ENCODE measurements around the gene RYR2. TPM values are rescaled to one million over a fixed set of nuclear protein-coding genes. Genes with fewer than 3 reads are reported as not detected.

Gene RYR2
- total RNA-seq, 6 experiments from 2014 or later, result 0.02 to 0.43 (median 0.16) TPM

DNA sequence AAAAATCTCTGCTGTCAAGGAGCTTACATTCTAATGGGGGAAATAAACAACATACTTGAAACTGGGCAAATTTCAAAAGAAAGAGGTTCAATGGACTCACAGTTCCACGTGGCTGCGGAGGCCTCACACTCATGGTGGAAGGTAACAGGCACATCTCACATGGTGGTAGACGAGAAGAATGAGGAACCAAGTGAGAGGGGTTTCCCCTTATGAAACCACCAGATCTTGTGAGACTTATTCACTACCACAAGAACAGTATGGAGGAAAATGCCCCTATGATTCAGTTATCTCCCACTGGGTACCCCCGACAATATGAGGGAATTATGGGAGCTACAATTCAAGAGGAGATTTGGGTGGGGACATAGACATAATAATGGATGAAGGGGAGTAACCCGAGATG, 622.4 kb downstream of the RYR2 start:
- Histone ChIP-seq H3K4me3 (no peak overlapping the region), H3K36me3 (no peaks in the 10 kb centered on the region), H3K9me3 (no peaks in the 10 kb centered on the region), H3K4me1 (no peaks in the 10 kb centered on the region), H3K27ac (no peak overlapping the region), H3K27me3 (no peaks in the 10 kb centered on the region)
- DNase-seq, result no peak
- intact Hi-C loops (cut with DNase I), result no loop called here
- TF ChIP-seq, protein P1, sequence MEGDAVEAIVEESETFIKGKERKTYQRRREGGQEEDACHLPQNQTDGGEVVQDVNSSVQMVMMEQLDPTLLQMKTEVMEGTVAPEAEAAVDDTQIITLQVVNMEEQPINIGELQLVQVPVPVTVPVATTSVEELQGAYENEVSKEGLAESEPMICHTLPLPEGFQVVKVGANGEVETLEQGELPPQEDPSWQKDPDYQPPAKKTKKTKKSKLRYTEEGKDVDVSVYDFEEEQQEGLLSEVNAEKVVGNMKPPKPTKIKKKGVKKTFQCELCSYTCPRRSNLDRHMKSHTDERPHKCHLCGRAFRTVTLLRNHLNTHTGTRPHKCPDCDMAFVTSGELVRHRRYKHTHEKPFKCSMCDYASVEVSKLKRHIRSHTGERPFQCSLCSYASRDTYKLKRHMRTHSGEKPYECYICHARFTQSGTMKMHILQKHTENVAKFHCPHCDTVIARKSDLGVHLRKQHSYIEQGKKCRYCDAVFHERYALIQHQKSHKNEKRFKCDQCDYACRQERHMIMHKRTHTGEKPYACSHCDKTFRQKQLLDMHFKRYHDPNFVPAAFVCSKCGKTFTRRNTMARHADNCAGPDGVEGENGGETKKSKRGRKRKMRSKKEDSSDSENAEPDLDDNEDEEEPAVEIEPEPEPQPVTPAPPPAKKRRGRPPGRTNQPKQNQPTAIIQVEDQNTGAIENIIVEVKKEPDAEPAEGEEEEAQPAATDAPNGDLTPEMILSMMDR (IDR thresholded peaks at IDR 0.05), result no peak
- no peak for TF ChIP-seq POLR2A (IDR thresholded peaks at IDR 0.05)
- 45% methylated on average over 5 of the region's 5 CpGs for WGBS (ENCODE audit: insufficient coverage, low coverage, low lambda C conversion rate, missing lambda C conversion rate)
- ATAC-seq, result no peak

DNA sequence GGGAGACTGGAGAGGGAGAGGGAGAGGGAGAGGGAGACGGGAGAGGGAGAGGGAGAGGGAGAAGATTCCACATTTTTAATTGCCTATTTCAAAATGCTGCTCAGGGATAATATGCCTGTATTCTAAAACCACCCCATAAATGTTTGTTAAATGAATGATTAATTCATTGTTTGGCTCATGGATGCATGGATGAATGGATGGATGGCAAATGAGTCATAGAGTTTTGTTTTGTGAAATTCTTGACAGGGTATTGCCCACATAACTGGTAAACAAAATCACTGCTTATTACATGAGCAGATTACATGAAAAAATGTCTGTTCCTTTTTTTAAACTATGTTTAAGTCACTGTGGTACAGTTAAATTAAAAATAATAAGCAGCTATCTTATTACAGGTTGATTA, 628.3 kb downstream of the RYR2 start:
- ATAC-seq (no peak), DNase-seq (no peak)
- intact Hi-C loops (cut with DNase I), result no loop called here
- H3K4me3 ChIP-seq, result no peak overlapping the region
- 43% methylated on average over 1 of the region's 1 CpG for WGBS (ENCODE audit: insufficient coverage, low coverage, low lambda C conversion rate, missing lambda C conversion rate)
- no peaks in the 10 kb centered on the region for H3K4me1 ChIP-seq
- H3K36me3 ChIP-seq, result no peaks in the 10 kb centered on the region
- no peaks in the 10 kb centered on the region for H3K9me3 ChIP-seq
- TF ChIP-seq, protein P1 (IDR thresholded peaks at IDR 0.05), result no peak
- no peak for TF ChIP-seq POLR2A (IDR thresholded peaks at IDR 0.05)
- H3K27ac ChIP-seq, result no peak overlapping the region
- no peaks in the 10 kb centered on the region for H3K27me3 ChIP-seq

DNA sequence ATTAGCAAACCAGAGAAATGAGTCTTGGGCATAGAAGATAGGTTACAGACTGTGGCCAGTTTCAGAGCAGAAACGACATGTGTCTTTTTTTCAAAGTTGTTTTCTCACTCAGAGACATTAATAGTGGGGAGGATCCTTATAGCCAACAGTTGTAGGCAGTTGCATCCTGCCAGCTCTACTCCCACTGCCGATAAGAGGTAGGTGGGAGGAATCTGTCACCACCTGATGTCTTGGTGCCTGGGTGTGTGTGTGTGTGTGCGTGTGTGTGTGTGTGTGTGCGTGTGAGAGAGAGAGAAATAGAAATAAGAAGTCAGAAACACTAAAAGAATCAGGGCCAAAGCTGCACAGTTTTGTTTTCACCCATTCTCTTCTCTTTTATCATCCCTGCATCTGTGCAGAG, 629.3 kb downstream of the RYR2 start:
- Histone ChIP-seq H3K4me1 (no peaks in the 10 kb centered on the region), H3K9me3 (no peaks in the 10 kb centered on the region), H3K27me3 (no peaks in the 10 kb centered on the region), H3K4me3 (no peak overlapping the region), H3K27ac (no peak overlapping the region), H3K36me3 (no peaks in the 10 kb centered on the region)
- ATAC-seq (no peak), DNase-seq (no peak)
- 59% methylated on average over 4 of the region's 4 CpGs for WGBS (ENCODE audit: insufficient coverage, low coverage, low lambda C conversion rate, missing lambda C conversion rate)
- no peak for TF ChIP-seq POLR2A (IDR thresholded peaks at IDR 0.05)
- TF ChIP-seq, protein P1 (IDR thresholded peaks at IDR 0.05), result no peak
- intact Hi-C loops (cut with DNase I), result no loop called here

DNA sequence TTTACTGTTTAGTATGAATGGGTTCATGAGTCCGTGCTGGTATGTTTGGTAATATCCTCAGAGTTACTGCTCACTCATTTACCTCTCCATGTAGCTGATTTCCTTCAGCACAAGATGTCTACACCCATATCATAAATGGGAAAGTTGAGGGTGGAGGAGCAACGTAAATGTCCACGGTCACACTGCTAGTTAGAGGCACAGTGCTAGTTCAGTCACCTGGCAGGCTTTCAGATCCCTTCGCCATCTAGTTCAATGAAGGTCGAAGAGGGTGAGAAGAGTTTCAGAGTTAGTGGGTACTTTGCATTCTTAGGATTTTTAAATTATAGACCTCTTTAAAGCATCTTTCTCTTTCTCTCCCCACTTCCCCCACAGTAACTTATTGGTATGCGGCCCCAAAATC, 630.0 kb downstream of the RYR2 start:
- intact Hi-C loops (cut with DNase I), result no loop called here
- H3K27me3 ChIP-seq, result no peaks in the 10 kb centered on the region

More for the DNA sequence above, 630.0 kb downstream of the RYR2 start:
- no peaks in the 10 kb centered on the region for H3K4me1 ChIP-seq
- H3K9me3 ChIP-seq, result no peaks in the 10 kb centered on the region
- no peak overlapping the region for H3K4me3 ChIP-seq
- no peak for ATAC-seq
- no peak overlapping the region for H3K27ac ChIP-seq
- no peaks in the 10 kb centered on the region for H3K36me3 ChIP-seq
- no peak for TF ChIP-seq POLR2A (IDR thresholded peaks at IDR 0.05)
- TF ChIP-seq, protein P1 (IDR thresholded peaks at IDR 0.05), result no peak
- WGBS (ENCODE audit: insufficient coverage, low coverage, low lambda C conversion rate, missing lambda C conversion rate), result 51% methylated on average over 6 of the region's 6 CpGs
- DNase-seq, result no peak
